HepG2 (cell line): Measurements from ENCODE around the gene C12orf42. TPM values are rescaled to one million over a fixed set of nuclear protein-coding genes. Genes with fewer than 3 reads are reported as not detected.

ENCODE experiments used
- ATAC-seq: fragments of 200-7000 bp; cut with Tn5 transposase; 3 replicates; pipeline ENCODE4 v1.9.1; 2020; ENCODE audit warnings: mild to moderate bottlenecking, moderate library complexity
- BruUV-seq: library from RNA; stranded (reverse); fragments of 400-500 nt; replicated peaks from 2 replicates; lab custom pipeline; 2021; lab: Mats Ljungman, UMichigan
- CTCF ChIA-PET: fragments of 300-600 bp; formaldehyde crosslinking; extraction: SDS; loops from one replicate; lab custom pipeline; 2021; ENCODE audit warnings: low total read pairs, inconsistent platforms, low intra/inter-chr PET ratio; lab: Yijun Ruan, JAX
- POLR2A ChIA-PET: fragments of 350-600 bp; sonication (Branson Sonifier 250); formaldehyde crosslinking; loops from one replicate; lab custom pipeline; 2020; ENCODE audit warnings: antibody characterized with exemption, inconsistent platforms; lab: Yijun Ruan, JAX
- DNase-seq: peaks from one replicate; pipeline ENCODE4 v3.0.0-alpha.2; 2015; ENCODE audit warnings: low spot score
- FAIRE-seq: peaks from 3 replicates; lab custom pipeline; 2011; peaks lifted over from hg19 to GRCh38; lab: Jason Lieb, UNC
- H2AFZ ChIP-seq: one replicate; pipeline ENCODE4 v1.6.1; 2011; ENCODE audit warnings: low read length, inconsistent platforms
- H3K27ac ChIP-seq: fragments of 300-600 bp; 3 replicates; pipeline ENCODE4 v1.8.0; 2011; ENCODE audit warnings: mixed run types, mild to moderate bottlenecking, mixed read lengths, low read length, inconsistent platforms; ENCODE audit not compliant: insufficient read depth; ENCODE audit errors: extremely low read length
- H3K27me3 ChIP-seq, 2 experiments: fragments of 200-600 bp in 1 of 2; 2 replicates in 1 of 2; 3 replicates in 1 of 2; pipeline versions ENCODE4 v1.6.0 to v1.8.0; 2011; ENCODE audit warnings: low read length in 2 of 2, mild to moderate bottlenecking in 2 of 2, moderate library complexity in 2 of 2, inconsistent platforms in 1 of 2; ENCODE audit not compliant: insufficient read depth in 2 of 2, control insufficient read depth in 1 of 2
- H3K36me3 ChIP-seq, 2 experiments: fragments of 200-600 bp in 1 of 2; replicated peaks in 1 of 2; 2 replicates in 1 of 2; 3 replicates in 1 of 2; pipeline versions ENCODE4 v1.5.1 to v1.8.0; 2011; ENCODE audit warnings: low read length in 2 of 2, inconsistent platforms in 1 of 2; ENCODE audit not compliant: insufficient read depth in 2 of 2, control insufficient read depth in 1 of 2
- H3K4me1 ChIP-seq: 2 replicates; pipeline ENCODE4 v1.5.1; 2012; ENCODE audit warnings: low read length, inconsistent platforms; ENCODE audit not compliant: insufficient read depth
- H3K4me2 ChIP-seq: 2 replicates; pipeline ENCODE4 v1.6.0; 2011; ENCODE audit warnings: low read depth, low read length, inconsistent platforms
- H3K4me3 ChIP-seq, 3 experiments: fragments of 200-600 bp in 1 of 3; sonication (generic), shearing (Covaris generic) in 1 of 3; replicated peaks in 1 of 3; 2 replicates each; pipeline ENCODE4 v1.5.1; 2011 to 2016; ENCODE audit warnings: low read length in 3 of 3, inconsistent platforms in 2 of 3, low read depth in 2 of 3, mild to moderate bottlenecking in 2 of 3, control low read depth in 1 of 3, mixed read lengths in 1 of 3; ENCODE audit not compliant: insufficient read depth in 1 of 3
- H3K79me2 ChIP-seq: one replicate; pipeline ENCODE4 v1.6.1; 2011; ENCODE audit warnings: low read length, inconsistent platforms; ENCODE audit not compliant: insufficient read depth
- H3K9ac ChIP-seq: 2 replicates; pipeline ENCODE4 v1.6.0; 2011; ENCODE audit warnings: mild to moderate bottlenecking, low read depth, low read length, inconsistent platforms; ENCODE audit not compliant: insufficient read depth
- H3K9me3 ChIP-seq: 2 replicates; pipeline ENCODE4 v1.5.1; 2012; ENCODE audit warnings: mild to moderate bottlenecking, low read length
- H4K20me1 ChIP-seq: 2 replicates; pipeline ENCODE4 v1.6.0; 2011; ENCODE audit warnings: inconsistent platforms, mild to moderate bottlenecking, low read length, moderate library complexity; ENCODE audit not compliant: insufficient read depth
- ZNF230 ChIP-seq: sonication (generic); formaldehyde crosslinking; IDR thresholded peaks from 2 replicates; pipeline ENCODE4 v1.4.0; 2020; ENCODE audit warnings: mild to moderate bottlenecking, missing genetic modification reagents
- WGBS: methylation state at CpG from one replicate; pipeline ENCODE4 v1.1.6; 2017; ENCODE audit warnings: low lambda C conversion rate; 5-methylcytosine and 5-hydroxymethylcytosine counted together
- in situ Hi-C: cut with HindIII; loops from 2 replicates; pipeline ENCODE4 v1.10.0; 2017; ENCODE audit warnings: low pct_unique_long_range_greater_than_20kb; ENCODE audit not compliant: extremely low pct_ligation_motif_present
- intact Hi-C: fragments of 100-400 bp; cut with micrococcal nuclease; formaldehyde crosslinking; loops from one replicate; pipeline ENCODE4 v1.10.0; 2022; ENCODE audit not compliant: unreplicated experiment
- polyA plus RNA-seq, 8 experiments: library from polyadenylated mRNA; depleted of rRNA in 3 of 8; stranded (reverse) in 7 of 8; unstranded in 1 of 8; fragments of >200 nt; fragmentation: Illumina TruSeq in 4 of 8; extraction: Trizol in 4 of 8; gene quantifications; 2 replicates each; pipeline versions ENCODE4 v1.2.1 to v1.2.3, GENCODE V29; 2011 to 2016; ENCODE audit warnings: low read depth in 4 of 8, missing spikeins in 1 of 8, mixed read lengths in 1 of 8; ENCODE audit not compliant: insufficient read depth in 1 of 8
- total RNA-seq, 5 experiments: library from RNA; depleted of rRNA; stranded (reverse); fragments of >200 nt; fragmentation: Illumina TruSeq; extraction: Trizol; gene quantifications; 2 replicates each; pipeline ENCODE4 v1.2.3, GENCODE V29; 2016; ENCODE audit warnings: low read depth in 1 of 5
- TF ChIP-seq, protein P1 (sequence below), 2 experiments: sonication (generic) in 1 of 2; formaldehyde crosslinking in 1 of 2; IDR thresholded peaks; 2 replicates each; pipeline versions ENCODE4 v1.4.0 to v1.6.1; 2016 to 2020; ENCODE audit warnings: borderline replicate concordance in 1 of 2, low read depth in 1 of 2, mild to moderate bottlenecking in 1 of 2, missing genetic modification reagents in 1 of 2

The C12orf42 gene
- total and polyA plus RNA-seq, 2 of the 13 experiments (the other 11 are each of a cell fraction or from before 2014, with no cell fraction given) = not detected

DNA sequence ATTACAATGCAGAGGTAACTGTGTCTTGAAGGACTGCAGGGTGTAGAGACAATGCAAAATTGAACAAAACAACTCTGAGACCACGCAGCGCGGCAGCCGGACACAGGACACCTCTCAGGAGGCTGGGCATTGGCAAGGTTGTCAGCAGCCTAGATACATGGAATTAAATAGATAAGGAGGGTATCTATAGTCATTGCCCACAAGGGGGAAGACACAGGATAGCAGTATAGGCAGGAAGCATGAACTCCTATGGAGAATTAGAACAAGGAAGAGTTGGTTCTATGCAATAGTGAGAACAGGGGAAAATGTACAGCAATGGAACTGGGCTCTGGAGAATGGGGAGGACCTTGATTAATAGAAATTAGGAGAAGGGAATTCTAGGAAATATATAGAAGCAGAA is 164.1 kb downstream of the C12orf42 start:
- BruUV-seq = no TSS peak
- CTCF ChIA-PET = no interaction called here

More for the DNA sequence above, 164.1 kb downstream of the C12orf42 start:
- no peak overlapping the region for H3K9ac ChIP-seq
- H3K36me3 ChIP-seq = no peaks in the 10 kb centered on the region
- ATAC-seq (no peak), FAIRE-seq (no peak), DNase-seq (no peak)
- H3K4me3 ChIP-seq = no peak overlapping the region
- no peaks in the 10 kb centered on the region for H3K79me2 ChIP-seq
- no peaks in the 10 kb centered on the region for H3K9me3 ChIP-seq
- no peaks in the 10 kb centered on the region for H4K20me1 ChIP-seq
- TF ChIP-seq, protein P1, sequence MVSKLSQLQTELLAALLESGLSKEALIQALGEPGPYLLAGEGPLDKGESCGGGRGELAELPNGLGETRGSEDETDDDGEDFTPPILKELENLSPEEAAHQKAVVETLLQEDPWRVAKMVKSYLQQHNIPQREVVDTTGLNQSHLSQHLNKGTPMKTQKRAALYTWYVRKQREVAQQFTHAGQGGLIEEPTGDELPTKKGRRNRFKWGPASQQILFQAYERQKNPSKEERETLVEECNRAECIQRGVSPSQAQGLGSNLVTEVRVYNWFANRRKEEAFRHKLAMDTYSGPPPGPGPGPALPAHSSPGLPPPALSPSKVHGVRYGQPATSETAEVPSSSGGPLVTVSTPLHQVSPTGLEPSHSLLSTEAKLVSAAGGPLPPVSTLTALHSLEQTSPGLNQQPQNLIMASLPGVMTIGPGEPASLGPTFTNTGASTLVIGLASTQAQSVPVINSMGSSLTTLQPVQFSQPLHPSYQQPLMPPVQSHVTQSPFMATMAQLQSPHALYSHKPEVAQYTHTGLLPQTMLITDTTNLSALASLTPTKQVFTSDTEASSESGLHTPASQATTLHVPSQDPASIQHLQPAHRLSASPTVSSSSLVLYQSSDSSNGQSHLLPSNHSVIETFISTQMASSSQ (IDR thresholded peaks at IDR 0.05; ENCODE audit: low read depth) = no peak
- TF ChIP-seq, protein P1 (CRISPR knock-in tag; IDR thresholded peaks at IDR 0.05; ENCODE audit: borderline replicate concordance) = no peak
- TF ChIP-seq ZNF230 = no peak
- H3K4me2 ChIP-seq = no peak overlapping the region
- no peaks in the 10 kb centered on the region for H3K27me3 ChIP-seq
- no peak overlapping the region for H3K27ac ChIP-seq
- in situ Hi-C loops = no loop called here
- 97% methylated on average over 4 of the region's 4 CpGs for WGBS
- intact Hi-C loops = no loop called here
- POLR2A ChIA-PET = no interaction called here
- no peak overlapping the region for H2AFZ ChIP-seq
- H3K4me1 ChIP-seq = no peaks in the 10 kb centered on the region
